HCT116 (cell line): Measurements from ENCODE around the gene PDE2A. TPM values are rescaled to one million over a fixed set of nuclear protein-coding genes. Genes with fewer than 3 reads are reported as not detected.

Experiments
- ATAC-seq: fragments of 200-7000 bp; cut with Tn5 transposase; 2 replicates; pipeline ENCODE4 v1.9.1; 2020; ENCODE audit warnings: mild to moderate bottlenecking, moderate library complexity
- BruUV-seq: library from RNA; stranded (reverse); fragments of 400-500 nt; replicated peaks from 2 replicates; lab custom pipeline; 2021; lab: Mats Ljungman, UMichigan
- CTCF ChIA-PET: fragments of 300-600 bp; sonication (Branson Sonifier 250); formaldehyde crosslinking; loops from one replicate; lab custom pipeline; 2021; ENCODE audit warnings: antibody characterized with exemption; lab: Charles Lee
- POLR2A ChIA-PET: fragments of 300-600, 350-600 bp; sonication (Branson Sonifier 250); formaldehyde crosslinking; loops from one replicate; lab custom pipeline; 2021; ENCODE audit warnings: antibody characterized with exemption; lab: Charles Lee
- RAD21 ChIA-PET, 2 experiments: fragments of 300-600 bp; sonication (Branson Sonifier 250); formaldehyde crosslinking; loops; one replicate each; lab custom pipeline; 2023; ENCODE audit warnings: low total read pairs in 2 of 2; ENCODE audit not compliant: uncharacterized antibody in 2 of 2, unreplicated experiment in 2 of 2, low non-redundant PET in 1 of 2; lab: Charles Lee
- DNase-seq: peaks from one replicate; pipeline ENCODE4 v3.0.0-alpha.2; 2010; ENCODE audit warnings: low read depth, low spot score
- H2AFZ ChIP-seq: fragments of 200-600 bp; shearing (Covaris generic), sonication (generic); 2 replicates; pipeline ENCODE4 v1.6.1; 2017; ENCODE audit warnings: low read depth, mixed run types, mixed read lengths, antibody characterized with exemption, low read length; ENCODE audit not compliant: poor library complexity, severe bottlenecking
- H3K27ac ChIP-seq: 2 replicates; pipeline ENCODE4 v1.5.1; 2012; ENCODE audit warnings: low read depth, low read length
- H3K27me3 ChIP-seq: fragments of 200-600 bp; sonication (generic); 2 replicates; pipeline ENCODE4 v1.6.1; 2016; ENCODE audit warnings: mixed run types, low read length, mixed read lengths; ENCODE audit not compliant: insufficient read depth
- H3K36me3 ChIP-seq, 2 experiments: fragments of 200-500 bp in 1 of 2; fragments of 200-600 bp in 1 of 2; sonication (Bioruptor generic) in 1 of 2; sonication (generic) in 1 of 2; 2 replicates each; pipeline versions ENCODE4 v1.5.1 to v1.6.1; 2014 to 2016; ENCODE audit warnings: low read length in 2 of 2, inconsistent platforms in 1 of 2, mixed read lengths in 1 of 2, mixed run types in 1 of 2; ENCODE audit not compliant: insufficient read depth in 2 of 2, control insufficient read depth in 1 of 2
- H3K4me1 ChIP-seq, 2 experiments: fragments of 200-600 bp in 1 of 2; sonication (generic) in 1 of 2; 2 replicates each; pipeline versions ENCODE4 v1.5.1 to v1.6.1; 2012 to 2017; ENCODE audit warnings: low read length in 2 of 2, inconsistent platforms in 1 of 2, mild to moderate bottlenecking in 1 of 2, mixed read lengths in 1 of 2, mixed run types in 1 of 2, moderate library complexity in 1 of 2; ENCODE audit not compliant: insufficient read depth in 2 of 2, control insufficient read depth in 1 of 2
- H3K4me2 ChIP-seq: fragments of 200-600 bp; sonication (generic); 2 replicates; pipeline ENCODE4 v1.6.1; 2017; ENCODE audit warnings: mixed run types, low read length, mixed read lengths
- H3K4me3 ChIP-seq, 2 experiments: fragments of 200-600 bp in 1 of 2; sonication (generic) in 1 of 2; replicated peaks in 1 of 2; 2 replicates each; pipeline ENCODE4 v1.5.1; 2011 to 2016; ENCODE audit warnings: low read length in 2 of 2, control low read depth in 1 of 2, low read depth in 1 of 2, mild to moderate bottlenecking in 1 of 2, mixed read lengths in 1 of 2, mixed run types in 1 of 2
- H3K79me2 ChIP-seq: fragments of 200-600 bp; sonication (generic); 2 replicates; pipeline ENCODE4 v1.6.1; 2017; ENCODE audit warnings: mild to moderate bottlenecking, mixed run types, low read length, moderate library complexity, mixed read lengths; ENCODE audit not compliant: insufficient read depth
- H3K9ac ChIP-seq: fragments of 200-600 bp; sonication (generic); 2 replicates; pipeline ENCODE4 v1.6.1; 2016; ENCODE audit warnings: low read length, mixed read lengths
- H3K9me2 ChIP-seq: fragments of 200-600 bp; sonication (generic), shearing (Covaris generic); 2 replicates; pipeline ENCODE4 v1.6.1; 2017; ENCODE audit warnings: mixed run types, mild to moderate bottlenecking, moderate library complexity; ENCODE audit not compliant: insufficient read depth
- H3K9me3 ChIP-seq, 2 experiments: fragments of 200-500 bp in 1 of 2; fragments of 200-600 bp in 1 of 2; sonication (Bioruptor generic) in 1 of 2; sonication (generic) in 1 of 2; 2 replicates each; pipeline ENCODE4 v1.6.1; 2014 to 2017; ENCODE audit warnings: low read length in 2 of 2, mixed read lengths in 2 of 2, inconsistent platforms in 1 of 2, low read depth in 1 of 2, mild to moderate bottlenecking in 1 of 2, mixed run types in 1 of 2, moderate library complexity in 1 of 2; ENCODE audit not compliant: control insufficient read depth in 1 of 2, insufficient read depth in 1 of 2
- H4K20me1 ChIP-seq: fragments of 200-600 bp; sonication (generic), shearing (Covaris generic); 2 replicates; pipeline ENCODE4 v1.6.1; 2017; ENCODE audit warnings: mixed run types, mild to moderate bottlenecking, moderate library complexity; ENCODE audit not compliant: insufficient read depth
- CTCF ChIP-seq, 3 experiments: fragments of 200-600 bp in 1 of 3; sonication (generic) in 1 of 3; IDR thresholded peaks in 2 of 3; conservative IDR thresholded peaks in 1 of 3; 2 replicates each; pipeline ENCODE4 v1.5.1; 2012 to 2017; ENCODE audit warnings: low read depth in 2 of 3, low read length in 2 of 3, antibody characterized with exemption in 1 of 3, borderline replicate concordance in 1 of 3, control low read depth in 1 of 3, mild to moderate bottlenecking in 1 of 3, mixed read lengths in 1 of 3, mixed run types in 1 of 3, moderate library complexity in 1 of 3; ENCODE audit not compliant: insufficient read depth in 1 of 3
- ELF1 ChIP-seq: IDR thresholded peaks from 2 replicates; pipeline ENCODE4 v1.6.1; 2012; ENCODE audit warnings: low read depth, borderline replicate concordance
- EZH2 ChIP-seq: fragments of 200-600 bp; sonication (generic); IDR thresholded peaks from 2 replicates; pipeline ENCODE4 v1.6.1; 2017; ENCODE audit warnings: antibody characterized with exemption, mixed run types
- EZH2phosphoT487 ChIP-seq: fragments of 200-600 bp; IDR thresholded peaks from 2 replicates; pipeline ENCODE4 v1.6.1; 2018; ENCODE audit warnings: antibody characterized with exemption, borderline replicate concordance
- FOSL1 ChIP-seq: IDR thresholded peaks from 2 replicates; pipeline ENCODE4 v1.6.1; 2012; ENCODE audit warnings: low read depth
- JUND ChIP-seq: IDR thresholded peaks from 2 replicates; pipeline ENCODE4 v1.6.1; 2012
- MAX ChIP-seq: IDR thresholded peaks from 2 replicates; pipeline ENCODE4 v1.6.1; 2012
- POLR2AphosphoS5 ChIP-seq: IDR thresholded peaks from 2 replicates; pipeline ENCODE4 v1.6.1; 2011; ENCODE audit warnings: mild to moderate bottlenecking, low read depth, low read length, moderate library complexity
- RAD21 ChIP-seq: IDR thresholded peaks from 2 replicates; pipeline ENCODE4 v1.6.1; 2012; ENCODE audit warnings: low read depth, mild to moderate bottlenecking
- SIN3A ChIP-seq: IDR thresholded peaks from 2 replicates; pipeline ENCODE4 v1.6.1; 2012; ENCODE audit warnings: low read depth
- SP1 ChIP-seq: IDR thresholded peaks from 2 replicates; pipeline ENCODE4 v1.6.1; 2012; ENCODE audit warnings: low read depth
- SRF ChIP-seq: IDR thresholded peaks from 2 replicates; pipeline ENCODE4 v1.6.1; 2012; ENCODE audit warnings: low read depth
- TCF7L2 ChIP-seq: IDR thresholded peaks from 2 replicates; pipeline ENCODE4 v1.7.0; 2011; ENCODE audit warnings: borderline replicate concordance, inconsistent platforms; ENCODE audit not compliant: insufficient read depth, insufficient read length; ENCODE audit errors: extremely low read depth
- YY1 ChIP-seq: IDR thresholded peaks from 2 replicates; pipeline ENCODE4 v1.6.1; 2011; ENCODE audit warnings: low read length, low read depth, moderate library complexity, mild to moderate bottlenecking; ENCODE audit not compliant: insufficient replicate concordance; ENCODE audit errors: extremely low read depth
- ZFX ChIP-seq: fragments of 450-650 bp; IDR thresholded peaks from 2 replicates; pipeline ENCODE4 v1.6.1; 2017
- ZNF274 ChIP-seq: fragments of 200-500 bp; sonication (Bioruptor generic); IDR thresholded peaks from 2 replicates; pipeline ENCODE4 v1.6.1; 2014; ENCODE audit warnings: mild to moderate bottlenecking, low read depth, low read length, inconsistent platforms
- intact Hi-C: fragments of 100-400 bp; cut with micrococcal nuclease; formaldehyde crosslinking; loops from 2 replicates; pipeline ENCODE4 v1.10.0; 2022
- total RNA-seq: library from RNA; stranded (reverse); gene quantifications from one replicate; pipeline ENCODE4 v1.2.1, GENCODE V29; 2021; ENCODE audit not compliant: unreplicated experiment

The PDE2A gene
- total RNA-seq, 1 experiment from 2014 or later = 7.6 TPM

- H3K36me3 ChIP-seq = no peaks in the 10 kb centered on the region
- CTCF ChIA-PET = interaction anchor here (4.7 kb wide), 1 partner anchor 104 kb away, joined by 53 read pairs; no protein-coding TSS in a partner anchor
- RAD21 ChIA-PET = no interaction called here
- H3K9me2 ChIP-seq = no peaks in the 10 kb centered on the region
- no peak overlapping the region for H3K4me3 ChIP-seq
- TF ChIP-seq ZFX (no peak), SRF (no peak), FOSL1 (no peak), ZNF274 (no peak), RAD21 (no peak), SIN3A (no peak), EZH2 (no peak), TCF7L2 (no peak)
- ATAC-seq = no peak
- H4K20me1 ChIP-seq = no peaks in the 10 kb centered on the region
- intact Hi-C loops = no loop called here
- no peak overlapping the region for H2AFZ ChIP-seq
- H3K79me2 ChIP-seq = no peaks in the 10 kb centered on the region
- no peak overlapping the region for H3K4me2 ChIP-seq
- no peak overlapping the region for H3K27ac ChIP-seq
- no peak overlapping the region for H3K9ac ChIP-seq
- DNase-seq = no peak
- H3K9me3 ChIP-seq = no peaks in the 10 kb centered on the region
- no TSS peak for BruUV-seq
- H3K4me1 ChIP-seq = no peaks in the 10 kb centered on the region
- no peaks in the 10 kb centered on the region for H3K27me3 ChIP-seq
- POLR2A ChIA-PET = no interaction called here
Measured at GRCh38 chr11:72575533-72576242, 98.5 kb downstream of the PDE2A start.

- no peak for ATAC-seq
- DNase-seq = no peak
- H3K27me3 ChIP-seq = no peaks in the 10 kb centered on the region
- RAD21 ChIA-PET = interaction anchor here (0.5 to 1.3 kb wide), 3 partner anchors 10 to 104 kb away, joined by 3 to 6 read pairs (median 4); no protein-coding TSS in a partner anchor
- no peaks in the 10 kb centered on the region for H4K20me1 ChIP-seq
- no peaks in the 10 kb centered on the region for H3K36me3 ChIP-seq
- no TSS peak for BruUV-seq
- H3K4me3 ChIP-seq = no peak overlapping the region
- H3K4me1 ChIP-seq = peaks cover 0 to 8% of the 10 kb centered on the region in 2 experiments; a peak in 2 of 4 replicates
- intact Hi-C loops = no loop called here
- no peak overlapping the region for H2AFZ ChIP-seq
- H3K9me3 ChIP-seq = no peaks in the 10 kb centered on the region
- no peak overlapping the region for H3K27ac ChIP-seq
- POLR2A ChIA-PET = no interaction called here
- no peaks in the 10 kb centered on the region for H3K79me2 ChIP-seq
- no peak overlapping the region for H3K4me2 ChIP-seq
- no peak overlapping the region for H3K9ac ChIP-seq
- CTCF ChIA-PET = interaction anchor here (0.9 to 4.7 kb wide), 2 partner anchors 15 to 103 kb away, joined by 3 to 53 read pairs; no protein-coding TSS in a partner anchor
- no peaks in the 10 kb centered on the region for H3K9me2 ChIP-seq
- TF ChIP-seq CTCF (IDR thresholded peaks at IDR 0.05 in 2 of 3, conservative IDR thresholded peaks at IDR 0.05 in 1 of 3; ENCODE audit: borderline replicate concordance in 1 of 3, insufficient read depth in 1 of 3, low read depth in 2 of 3, low read length in 2 of 3) (no peak), YY1 (no peak), RAD21 (no peak), SP1 (no peak), MAX (no peak), SIN3A (no peak), EZH2phosphoT487 (no peak), POLR2AphosphoS5 (no peak), SRF (no peak), TCF7L2 (no peak), ELF1 (no peak), JUND (no peak)
Measured at GRCh38 chr11:72574548-72575460, 99.4 kb downstream of the PDE2A start.
